K562 (cell line): ENCODE results near the gene BNIP5. TPM values are rescaled to one million over a fixed set of nuclear protein-coding genes. Genes with fewer than 3 reads are reported as not detected.

Experiments used
- CC2D1A ChIP-seq: fragments of 450-650 bp; IDR thresholded peaks from 2 replicates; pipeline ENCODE4 v1.6.1; 2017; ENCODE audit warnings: mild to moderate bottlenecking
- CSDE1 ChIP-seq, 2 experiments: fragments of 450-650 bp; IDR thresholded peaks; 2 replicates each; pipeline ENCODE4 v1.6.1; 2016; ENCODE audit warnings: mild to moderate bottlenecking in 1 of 2
- NCOR1 ChIP-seq: fragments of 450-650 bp; IDR thresholded peaks from 2 replicates; pipeline ENCODE4 v1.6.1; 2016; ENCODE audit warnings: mild to moderate bottlenecking, moderate library complexity
- NUFIP1 ChIP-seq: fragments of 450-650 bp; IDR thresholded peaks from 2 replicates; pipeline ENCODE4 v1.6.1; 2018; ENCODE audit not compliant: partially characterized antibody
- RAD21 ChIP-seq, 2 experiments: fragments of 250-450 bp in 1 of 2; fragments of 450-650 bp in 1 of 2; sonication (Bioruptor Pico) in 1 of 2; formaldehyde crosslinking in 1 of 2; IDR thresholded peaks in 1 of 2; conservative IDR thresholded peaks in 1 of 2; 2 replicates each; pipeline versions ENCODE4 v1.4.0 to v1.8.0; 2020 to 2022; ENCODE audit warnings: mild to moderate bottlenecking in 2 of 2, moderate library complexity in 1 of 2
- RNF219 ChIP-seq: fragments of 250-450 bp; sonication (Bioruptor Pico); IDR thresholded peaks from 2 replicates; pipeline ENCODE4 v1.5.0; 2022; ENCODE audit warnings: mild to moderate bottlenecking
- SMAD1 ChIP-seq: fragments of 150-350 bp; IDR thresholded peaks from 2 replicates; pipeline ENCODE4 v1.6.1; 2014; ENCODE audit warnings: low read length, low read depth; ENCODE audit not compliant: partially characterized antibody
- polyA plus RNA-seq, 8 experiments: library from polyadenylated mRNA; depleted of rRNA in 4 of 8; stranded (reverse) in 5 of 8; unstranded in 3 of 8; fragments of >200 nt; fragmentation: Nextera tagmentation in 2 of 8; fragmentation: Illumina TruSeq in 1 of 8; extraction: Ambion mirVana in 2 of 8; extraction: Trizol in 1 of 8; gene quantifications; 2 replicates each; pipeline versions ENCODE4 v1.2.1 to v1.2.3, GENCODE V29; 2011 to 2014; ENCODE audit warnings: inconsistent platforms in 1 of 8, missing spikeins in 1 of 8
- total RNA-seq, 7 experiments: library from RNA; depleted of rRNA in 6 of 7; stranded (reverse); fragments of >200 nt in 6 of 7; fragmentation: Illumina TruSeq in 2 of 7; extraction: Trizol in 2 of 7; gene quantifications; 2 replicates each; pipeline versions ENCODE4 v1.2.1 to v1.2.3, GENCODE V29; 2011 to 2021; ENCODE audit warnings: low replicate concordance in 1 of 7
- TF ChIP-seq, protein P1 (sequence below), 3 experiments: fragments of 200-800 bp in 1 of 3; fragments of 250-450 bp in 1 of 3; fragments of 450-650 bp in 1 of 3; sonication (Bioruptor Pico) in 1 of 3; sonication (Bioruptor generic) in 1 of 3; formaldehyde crosslinking in 1 of 3; IDR thresholded peaks; 2 replicates each; pipeline versions ENCODE4 v1.6.1 to v1.8.0; 2016 to 2022; ENCODE audit warnings: mild to moderate bottlenecking in 2 of 3, missing genetic modification characterization in 2 of 3, missing compliant biosample characterization in 1 of 3, moderate library complexity in 1 of 3
- TF ChIP-seq, protein P2 (sequence below): fragments of 450-650 bp; formaldehyde crosslinking; IDR thresholded peaks from 2 replicates; pipeline ENCODE4 v1.4.0; 2022; ENCODE audit warnings: missing genetic modification characterization
- TF ChIP-seq, protein P3 (sequence below): fragments of 450-650 bp; IDR thresholded peaks from 2 replicates; pipeline ENCODE4 v1.7.1; 2018; ENCODE audit warnings: mild to moderate bottlenecking, low read depth; ENCODE audit not compliant: partially characterized antibody

Gene BNIP5
- total and polyA plus RNA-seq, 9 of the 15 experiments (the other 6 are each of a cell fraction or from before 2014, with no cell fraction given): not detected

GRCh38 chr6:36319436-36319762 lies 17.3 kb downstream of the BNIP5 start (continued):
- TF ChIP-seq, protein P1, sequence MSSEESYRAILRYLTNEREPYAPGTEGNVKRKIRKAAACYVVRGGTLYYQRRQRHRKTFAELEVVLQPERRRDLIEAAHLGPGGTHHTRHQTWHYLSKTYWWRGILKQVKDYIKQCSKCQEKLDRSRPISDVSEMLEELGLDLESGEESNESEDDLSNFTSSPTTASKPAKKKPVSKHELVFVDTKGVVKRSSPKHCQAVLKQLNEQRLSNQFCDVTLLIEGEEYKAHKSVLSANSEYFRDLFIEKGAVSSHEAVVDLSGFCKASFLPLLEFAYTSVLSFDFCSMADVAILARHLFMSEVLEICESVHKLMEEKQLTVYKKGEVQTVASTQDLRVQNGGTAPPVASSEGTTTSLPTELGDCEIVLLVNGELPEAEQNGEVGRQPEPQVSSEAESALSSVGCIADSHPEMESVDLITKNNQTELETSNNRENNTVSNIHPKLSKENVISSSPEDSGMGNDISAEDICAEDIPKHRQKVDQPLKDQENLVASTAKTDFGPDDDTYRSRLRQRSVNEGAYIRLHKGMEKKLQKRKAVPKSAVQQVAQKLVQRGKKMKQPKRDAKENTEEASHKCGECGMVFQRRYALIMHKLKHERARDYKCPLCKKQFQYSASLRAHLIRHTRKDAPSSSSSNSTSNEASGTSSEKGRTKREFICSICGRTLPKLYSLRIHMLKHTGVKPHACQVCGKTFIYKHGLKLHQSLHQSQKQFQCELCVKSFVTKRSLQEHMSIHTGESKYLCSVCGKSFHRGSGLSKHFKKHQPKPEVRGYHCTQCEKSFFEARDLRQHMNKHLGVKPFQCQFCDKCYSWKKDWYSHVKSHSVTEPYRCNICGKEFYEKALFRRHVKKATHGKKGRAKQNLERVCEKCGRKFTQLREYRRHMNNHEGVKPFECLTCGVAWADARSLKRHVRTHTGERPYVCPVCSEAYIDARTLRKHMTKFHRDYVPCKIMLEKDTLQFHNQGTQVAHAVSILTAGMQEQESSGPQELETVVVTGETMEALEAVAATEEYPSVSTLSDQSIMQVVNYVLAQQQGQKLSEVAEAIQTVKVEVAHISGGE (CRISPR knock-in tag; IDR thresholded peaks at IDR 0.05): no peak
- TF ChIP-seq NUFIP1 (no peak), RNF219 (CRISPR knock-in tag) (no peak), CC2D1A (no peak), CSDE1 (IDR thresholded peaks at IDR 0.05) (no peak), RAD21 (CRISPR knock-in tag; conservative IDR thresholded peaks at IDR 0.05 in 1 of 2, IDR thresholded peaks at IDR 0.05 in 1 of 2) (no peak), SMAD1 (no peak), NCOR1 (no peak)
- TF ChIP-seq, protein P2, sequence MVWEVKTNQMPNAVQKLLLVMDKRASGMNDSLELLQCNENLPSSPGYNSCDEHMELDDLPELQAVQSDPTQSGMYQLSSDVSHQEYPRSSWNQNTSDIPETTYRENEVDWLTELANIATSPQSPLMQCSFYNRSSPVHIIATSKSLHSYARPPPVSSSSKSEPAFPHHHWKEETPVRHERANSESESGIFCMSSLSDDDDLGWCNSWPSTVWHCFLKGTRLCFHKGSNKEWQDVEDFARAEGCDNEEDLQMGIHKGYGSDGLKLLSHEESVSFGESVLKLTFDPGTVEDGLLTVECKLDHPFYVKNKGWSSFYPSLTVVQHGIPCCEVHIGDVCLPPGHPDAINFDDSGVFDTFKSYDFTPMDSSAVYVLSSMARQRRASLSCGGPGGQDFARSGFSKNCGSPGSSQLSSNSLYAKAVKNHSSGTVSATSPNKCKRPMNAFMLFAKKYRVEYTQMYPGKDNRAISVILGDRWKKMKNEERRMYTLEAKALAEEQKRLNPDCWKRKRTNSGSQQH (CRISPR knock-in tag): no peak
- TF ChIP-seq, protein P3, sequence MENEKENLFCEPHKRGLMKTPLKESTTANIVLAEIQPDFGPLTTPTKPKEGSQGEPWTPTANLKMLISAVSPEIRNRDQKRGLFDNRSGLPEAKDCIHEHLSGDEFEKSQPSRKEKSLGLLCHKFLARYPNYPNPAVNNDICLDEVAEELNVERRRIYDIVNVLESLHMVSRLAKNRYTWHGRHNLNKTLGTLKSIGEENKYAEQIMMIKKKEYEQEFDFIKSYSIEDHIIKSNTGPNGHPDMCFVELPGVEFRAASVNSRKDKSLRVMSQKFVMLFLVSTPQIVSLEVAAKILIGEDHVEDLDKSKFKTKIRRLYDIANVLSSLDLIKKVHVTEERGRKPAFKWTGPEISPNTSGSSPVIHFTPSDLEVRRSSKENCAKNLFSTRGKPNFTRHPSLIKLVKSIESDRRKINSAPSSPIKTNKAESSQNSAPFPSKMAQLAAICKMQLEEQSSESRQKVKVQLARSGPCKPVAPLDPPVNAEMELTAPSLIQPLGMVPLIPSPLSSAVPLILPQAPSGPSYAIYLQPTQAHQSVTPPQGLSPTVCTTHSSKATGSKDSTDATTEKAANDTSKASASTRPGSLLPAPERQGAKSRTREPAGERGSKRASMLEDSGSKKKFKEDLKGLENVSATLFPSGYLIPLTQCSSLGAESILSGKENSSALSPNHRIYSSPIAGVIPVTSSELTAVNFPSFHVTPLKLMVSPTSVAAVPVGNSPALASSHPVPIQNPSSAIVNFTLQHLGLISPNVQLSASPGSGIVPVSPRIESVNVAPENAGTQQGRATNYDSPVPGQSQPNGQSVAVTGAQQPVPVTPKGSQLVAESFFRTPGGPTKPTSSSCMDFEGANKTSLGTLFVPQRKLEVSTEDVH: no peak
